Islet of Langerhans (tissue), 1 donor: Measurements from ENCODE around the gene KRTAP3-1.

Experiments used
- FAIRE-seq: peaks from one replicate; lab custom pipeline; 2011; peaks lifted over from hg19 to GRCh38; lab: Jason Lieb, UNC

The KRTAP3-1 gene

GRCh38 chr17:40975516-40975915, 33.4 kb downstream of the KRTAP3-1 start:
- no peak for FAIRE-seq

- FAIRE-seq: no peak
Measured at GRCh38 chr17:40974366-40974765, 34.6 kb downstream of the KRTAP3-1 start.

- no peak for FAIRE-seq
Measured at GRCh38 chr17:40967582-40967981, 41.3 kb downstream of the KRTAP3-1 start.

GRCh38 chr17:40966848-40967247, 42.1 kb downstream of the KRTAP3-1 start, which contains the start of gene KRT39:
Gene KRT39, minus strand, starts transcription at chr17:40966948. Its CDS starts 92 bp downstream, at chr17:40966856.
- FAIRE-seq: no peak

- no peak for FAIRE-seq
Measured at GRCh38 chr17:40963838-40964237, 45.1 kb downstream of the KRTAP3-1 start.

- no peak for FAIRE-seq
Measured at GRCh38 chr17:40962059-40962561, 46.8 kb downstream of the KRTAP3-1 start.

- no peak for FAIRE-seq
Measured at GRCh38 chr17:40961591-40961990, 47.3 kb downstream of the KRTAP3-1 start.

- FAIRE-seq: no peak
Measured at GRCh38 chr17:40960144-40960543, 48.8 kb downstream of the KRTAP3-1 start.
